GM13976 (cell line): ENCODE measurements around the gene CRYBB3.
"Not testable (repeated sequence)": the region's sequence is repeated elsewhere in the genome, so short reads cannot be mapped to it uniquely, and the experiment has no call there.

ENCODE experiments used
- DNase-seq: peaks from one replicate; pipeline ENCODE4 v3.0.0; 2012; ENCODE audit warnings: low spot score
- CTCF ChIP-seq: IDR thresholded peaks from 2 replicates; pipeline ENCODE4 v1.5.1; 2012; ENCODE audit warnings: borderline replicate concordance, mild to moderate bottlenecking; ENCODE audit not compliant: insufficient read depth; ENCODE audit errors: extremely low read depth, missing control alignments, control extremely low read depth
- in situ Hi-C: fragments of 300-500 bp; cut with MboI; formaldehyde crosslinking; loops from one replicate; pipeline ENCODE4 v1.12.0; 2022; ENCODE audit warnings: low sequenced_read_pairs, mixed read lengths, inconsistent platforms; ENCODE audit not compliant: unreplicated experiment

CRYBB3 gene

GRCh38 chr22:25228822-25229221, 29.2 kb downstream of the CRYBB3 start:
- TF ChIP-seq CTCF: no peak
- DNase-seq: no peak
- in situ Hi-C loops: no loop called here

- in situ Hi-C loops, DNase-seq: not testable (repeated sequence)
These were observed 31.1 kb downstream of the CRYBB3 start for GRCh38 chr22:25230760-25231159.

- no peak for DNase-seq
- no peak for TF ChIP-seq CTCF
- in situ Hi-C loops: no loop called here
These were observed 32.6 kb downstream of the CRYBB3 start for GRCh38 chr22:25232301-25232700.

- DNase-seq, in situ Hi-C loops: not testable (repeated sequence)
These were observed 34.0 kb downstream of the CRYBB3 start for GRCh38 chr22:25233706-25234105.

- in situ Hi-C loops: no loop called here
- TF ChIP-seq CTCF: peak; percentile 72
- peak; percentile 99 for DNase-seq
These were observed 36.1 kb downstream of the CRYBB3 start for GRCh38 chr22:25235547-25236290.

- in situ Hi-C loops: no loop called here
- DNase-seq: no peak
- no peak for TF ChIP-seq CTCF
These were observed 36.8 kb downstream of the CRYBB3 start for GRCh38 chr22:25236417-25236816.

GRCh38 chr22:25237503-25237902, 37.8 kb downstream of the CRYBB3 start:
- no peak for TF ChIP-seq CTCF
- no peak for DNase-seq
- in situ Hi-C loops: no loop called here

- DNase-seq, in situ Hi-C loops: not testable (repeated sequence)
These were observed 38.4 kb downstream of the CRYBB3 start for GRCh38 chr22:25238058-25238457.

- in situ Hi-C loops, DNase-seq: not testable (repeated sequence)
These were observed 55.5 kb downstream of the CRYBB3 start for GRCh38 chr22:25255169-25255568.
